ENCODE results near the gene CTNNBL1.

DNA sequence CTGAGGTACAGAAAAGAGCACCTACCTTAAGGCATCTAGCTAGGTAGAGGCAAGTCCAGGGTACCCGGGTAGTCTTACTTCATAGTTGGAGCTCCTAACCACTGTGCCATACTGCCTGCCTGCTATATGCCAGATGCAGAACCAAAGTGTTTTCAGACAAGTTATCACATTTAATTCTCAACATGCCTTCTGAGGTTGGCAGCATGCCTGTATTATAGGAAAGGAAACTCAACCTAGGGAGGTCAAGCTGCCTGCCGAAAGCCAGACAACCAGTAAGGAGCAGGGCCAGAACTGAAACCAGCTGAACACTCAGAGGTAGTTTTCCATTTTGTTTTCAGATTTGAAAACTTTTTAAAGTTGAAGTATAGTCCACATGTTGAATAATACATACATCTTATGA, 5.4 kb downstream of the CTNNBL1 start:
- TF ChIP-seq, protein P1, sequence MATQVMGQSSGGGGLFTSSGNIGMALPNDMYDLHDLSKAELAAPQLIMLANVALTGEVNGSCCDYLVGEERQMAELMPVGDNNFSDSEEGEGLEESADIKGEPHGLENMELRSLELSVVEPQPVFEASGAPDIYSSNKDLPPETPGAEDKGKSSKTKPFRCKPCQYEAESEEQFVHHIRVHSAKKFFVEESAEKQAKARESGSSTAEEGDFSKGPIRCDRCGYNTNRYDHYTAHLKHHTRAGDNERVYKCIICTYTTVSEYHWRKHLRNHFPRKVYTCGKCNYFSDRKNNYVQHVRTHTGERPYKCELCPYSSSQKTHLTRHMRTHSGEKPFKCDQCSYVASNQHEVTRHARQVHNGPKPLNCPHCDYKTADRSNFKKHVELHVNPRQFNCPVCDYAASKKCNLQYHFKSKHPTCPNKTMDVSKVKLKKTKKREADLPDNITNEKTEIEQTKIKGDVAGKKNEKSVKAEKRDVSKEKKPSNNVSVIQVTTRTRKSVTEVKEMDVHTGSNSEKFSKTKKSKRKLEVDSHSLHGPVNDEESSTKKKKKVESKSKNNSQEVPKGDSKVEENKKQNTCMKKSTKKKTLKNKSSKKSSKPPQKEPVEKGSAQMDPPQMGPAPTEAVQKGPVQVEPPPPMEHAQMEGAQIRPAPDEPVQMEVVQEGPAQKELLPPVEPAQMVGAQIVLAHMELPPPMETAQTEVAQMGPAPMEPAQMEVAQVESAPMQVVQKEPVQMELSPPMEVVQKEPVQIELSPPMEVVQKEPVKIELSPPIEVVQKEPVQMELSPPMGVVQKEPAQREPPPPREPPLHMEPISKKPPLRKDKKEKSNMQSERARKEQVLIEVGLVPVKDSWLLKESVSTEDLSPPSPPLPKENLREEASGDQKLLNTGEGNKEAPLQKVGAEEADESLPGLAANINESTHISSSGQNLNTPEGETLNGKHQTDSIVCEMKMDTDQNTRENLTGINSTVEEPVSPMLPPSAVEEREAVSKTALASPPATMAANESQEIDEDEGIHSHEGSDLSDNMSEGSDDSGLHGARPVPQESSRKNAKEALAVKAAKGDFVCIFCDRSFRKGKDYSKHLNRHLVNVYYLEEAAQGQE (IDR thresholded peaks at IDR 0.05; ENCODE audit: insufficient read depth in 1 of 2, low read depth in 2 of 2, low read length in 1 of 2) = no peak
- TF ChIP-seq, protein P2, sequence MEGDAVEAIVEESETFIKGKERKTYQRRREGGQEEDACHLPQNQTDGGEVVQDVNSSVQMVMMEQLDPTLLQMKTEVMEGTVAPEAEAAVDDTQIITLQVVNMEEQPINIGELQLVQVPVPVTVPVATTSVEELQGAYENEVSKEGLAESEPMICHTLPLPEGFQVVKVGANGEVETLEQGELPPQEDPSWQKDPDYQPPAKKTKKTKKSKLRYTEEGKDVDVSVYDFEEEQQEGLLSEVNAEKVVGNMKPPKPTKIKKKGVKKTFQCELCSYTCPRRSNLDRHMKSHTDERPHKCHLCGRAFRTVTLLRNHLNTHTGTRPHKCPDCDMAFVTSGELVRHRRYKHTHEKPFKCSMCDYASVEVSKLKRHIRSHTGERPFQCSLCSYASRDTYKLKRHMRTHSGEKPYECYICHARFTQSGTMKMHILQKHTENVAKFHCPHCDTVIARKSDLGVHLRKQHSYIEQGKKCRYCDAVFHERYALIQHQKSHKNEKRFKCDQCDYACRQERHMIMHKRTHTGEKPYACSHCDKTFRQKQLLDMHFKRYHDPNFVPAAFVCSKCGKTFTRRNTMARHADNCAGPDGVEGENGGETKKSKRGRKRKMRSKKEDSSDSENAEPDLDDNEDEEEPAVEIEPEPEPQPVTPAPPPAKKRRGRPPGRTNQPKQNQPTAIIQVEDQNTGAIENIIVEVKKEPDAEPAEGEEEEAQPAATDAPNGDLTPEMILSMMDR (IDR thresholded peaks at IDR 0.05) = no peak
- TF ChIP-seq POLR2AphosphoS5 (IDR thresholded peaks at IDR 0.05; ENCODE audit: low read depth, low read length) (no peak), SIN3A (IDR thresholded peaks at IDR 0.05; ENCODE audit: borderline replicate concordance, insufficient read depth, low read depth, low read length) (no peak), TCF7L2 (IDR thresholded peaks at IDR 0.05; ENCODE audit: low read depth, low read length) (no peak)

Data from Panc1 (cell line).